ENCODE data around the gene SLC25A31.

The SLC25A31 gene

DNA sequence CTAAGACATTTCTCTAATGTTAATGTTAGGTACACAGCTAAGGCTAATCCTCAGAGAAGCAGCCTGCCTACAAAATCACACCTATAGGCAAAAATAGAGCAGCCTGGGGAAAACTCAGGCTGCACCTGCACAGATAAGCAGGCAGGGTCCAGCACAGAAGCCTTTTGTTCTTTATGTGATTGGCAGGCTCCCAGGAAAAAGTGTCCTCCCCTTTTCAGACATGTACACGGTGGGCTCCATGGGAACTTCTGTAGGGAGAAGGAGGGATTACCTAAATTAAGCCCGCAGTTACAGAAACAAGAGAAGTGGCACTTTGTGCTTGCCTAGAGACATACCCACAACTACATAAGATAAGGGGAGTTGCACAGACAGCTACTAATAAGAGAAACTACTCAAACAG, 47.9 kb downstream of the SLC25A31 start:
- no peak for DNase-seq

DNA sequence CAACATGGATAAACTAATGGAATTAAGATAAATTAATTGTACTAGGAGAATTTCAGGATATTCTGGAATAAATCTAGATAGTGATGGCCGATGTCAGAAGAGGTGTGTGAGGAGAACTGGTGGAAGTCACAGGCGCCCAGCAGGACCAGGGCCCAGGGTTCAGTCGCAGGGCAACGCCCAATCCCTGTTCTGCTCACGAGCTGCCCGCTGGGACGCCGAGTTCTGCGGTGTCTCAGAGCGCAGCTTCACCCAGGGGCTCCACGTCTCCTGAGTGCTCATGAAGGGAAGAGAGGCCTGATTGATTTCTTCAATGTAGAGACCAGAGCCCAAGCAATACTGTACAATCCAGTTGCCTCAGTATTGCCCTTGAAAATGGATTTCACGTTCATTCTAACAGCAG, 50.4 kb downstream of the SLC25A31 start:
- no peak for DNase-seq

DNA sequence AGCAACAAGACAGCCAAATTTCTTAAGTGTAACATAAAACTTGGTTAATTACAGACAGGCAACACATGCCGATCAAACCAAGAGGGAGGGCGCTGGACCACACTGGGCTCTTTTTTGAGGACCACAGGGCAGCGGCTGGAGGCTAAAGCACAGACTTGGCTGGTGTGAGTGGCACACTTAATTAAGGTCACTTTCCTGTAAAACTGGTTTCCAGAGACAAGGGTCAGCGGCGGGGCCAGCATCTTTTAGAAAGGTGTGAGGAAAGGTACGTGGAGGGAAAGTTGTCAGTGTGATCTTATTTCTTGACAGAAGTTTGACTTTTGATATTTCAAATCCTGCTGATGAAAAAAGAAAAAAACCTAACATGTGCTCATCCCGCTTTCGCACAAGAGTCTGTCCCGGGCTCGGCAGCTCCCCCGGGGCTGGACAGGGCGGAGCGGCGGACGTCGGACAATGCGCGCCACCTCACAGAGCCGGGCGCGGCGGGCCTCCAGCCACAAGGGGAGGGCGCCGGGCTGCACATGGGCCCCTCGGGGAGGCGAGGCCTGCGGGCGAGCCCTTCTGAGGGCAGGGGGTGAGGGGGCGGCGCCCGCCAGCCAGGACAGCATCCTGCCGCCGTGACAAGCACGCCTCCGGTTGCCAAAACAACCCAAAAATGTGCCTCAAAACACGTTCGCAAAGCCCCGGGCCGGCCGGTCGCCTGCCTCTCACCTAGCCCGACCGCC, 51.3 kb downstream of the SLC25A31 start:
- DNase-seq = no peak

DNA sequence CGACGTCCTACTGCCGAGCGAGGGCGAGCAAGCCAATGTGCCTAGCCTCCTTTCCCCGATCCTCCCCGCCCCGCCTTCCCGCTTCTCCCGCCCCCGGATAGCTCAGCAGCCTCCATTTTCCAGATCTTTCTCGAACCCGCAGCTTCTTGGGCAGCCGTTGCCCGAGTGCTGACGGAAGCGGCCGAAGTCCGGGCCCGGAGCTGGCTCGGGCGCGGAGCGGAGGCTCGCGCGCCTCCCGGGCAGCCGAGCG, 51.8 kb downstream of the SLC25A31 start:
- peak; percentile 77 for DNase-seq

DNA sequence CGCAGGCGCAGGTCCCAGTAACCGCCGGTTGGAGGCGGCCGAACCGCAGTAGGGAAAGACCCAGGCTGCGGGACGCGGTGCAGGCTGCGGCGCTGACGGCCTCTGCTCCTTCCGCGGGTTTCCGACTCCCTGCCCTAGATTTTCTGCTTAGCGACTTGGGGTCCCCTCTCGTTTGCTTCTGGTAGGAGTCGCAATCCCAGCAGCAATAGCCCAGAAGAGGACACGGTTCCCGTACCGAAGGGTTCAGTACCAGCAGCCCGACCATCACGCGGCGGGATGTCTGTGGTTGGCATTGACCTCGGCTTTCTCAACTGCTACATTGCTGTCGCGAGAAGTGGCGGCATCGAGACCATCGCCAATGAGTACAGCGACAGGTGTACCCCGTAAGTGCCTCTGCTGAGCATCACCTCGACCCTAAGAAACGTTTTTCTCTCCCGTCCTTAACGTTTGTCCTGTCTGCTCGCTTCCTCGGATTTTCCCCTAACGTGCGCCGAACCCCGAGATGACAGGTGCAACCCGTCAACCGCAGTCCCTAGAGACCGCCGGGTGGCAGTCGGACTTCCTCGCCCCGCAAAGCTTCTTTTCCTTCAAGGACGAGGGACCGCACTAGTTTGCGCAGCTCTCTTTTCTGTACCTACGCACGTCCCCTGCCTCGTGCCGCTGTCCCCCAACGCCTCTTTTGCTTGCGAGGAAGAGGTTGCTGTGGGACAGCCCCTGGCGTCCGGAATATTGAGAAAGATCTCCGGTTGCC, 52.2 kb downstream of the SLC25A31 start, which contains the start of gene HSPA4L:
Gene HSPA4L (plus strand): TSS at position 48 of the 751 bp plus-strand sequence. CDS start 229 bp downstream, at position 277.
- peak; percentile 68 for DNase-seq

DNA sequence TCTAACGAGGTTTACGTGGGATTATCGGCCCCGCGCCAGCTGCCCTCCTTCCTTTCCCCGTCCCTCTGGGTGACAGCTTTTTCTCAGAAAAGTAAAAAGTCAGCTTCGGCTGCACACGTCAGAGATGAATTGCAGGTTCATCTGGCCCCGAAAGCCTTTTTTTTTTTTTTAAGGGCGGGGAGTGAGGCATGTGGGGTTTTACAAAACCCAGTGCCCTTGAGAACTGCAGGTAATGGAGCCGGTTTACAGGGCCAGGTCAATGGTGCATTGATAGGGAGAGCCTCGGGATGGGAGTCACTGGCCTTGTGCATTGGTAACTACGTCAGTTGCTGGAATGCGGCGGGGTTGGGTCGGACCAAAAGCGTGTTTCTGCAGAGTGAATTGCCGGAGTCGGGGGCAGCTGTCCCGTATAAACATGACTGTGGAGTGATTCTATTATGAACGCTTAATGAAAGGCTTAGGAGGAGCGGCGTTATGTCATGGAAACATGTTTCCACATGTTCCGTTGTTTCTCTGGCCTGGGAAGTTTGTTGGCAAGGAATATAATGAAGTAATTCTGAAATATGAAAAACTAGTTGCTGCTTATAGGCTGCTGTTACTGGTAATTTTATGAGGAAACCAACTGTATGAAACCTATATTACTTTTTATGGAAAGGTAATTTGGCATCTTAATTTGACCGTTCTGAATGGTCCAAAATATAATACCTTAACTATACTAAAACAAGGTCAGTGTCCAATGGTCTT, 53.0 kb downstream of the SLC25A31 start:
- peak; percentile 10 for DNase-seq

DNA sequence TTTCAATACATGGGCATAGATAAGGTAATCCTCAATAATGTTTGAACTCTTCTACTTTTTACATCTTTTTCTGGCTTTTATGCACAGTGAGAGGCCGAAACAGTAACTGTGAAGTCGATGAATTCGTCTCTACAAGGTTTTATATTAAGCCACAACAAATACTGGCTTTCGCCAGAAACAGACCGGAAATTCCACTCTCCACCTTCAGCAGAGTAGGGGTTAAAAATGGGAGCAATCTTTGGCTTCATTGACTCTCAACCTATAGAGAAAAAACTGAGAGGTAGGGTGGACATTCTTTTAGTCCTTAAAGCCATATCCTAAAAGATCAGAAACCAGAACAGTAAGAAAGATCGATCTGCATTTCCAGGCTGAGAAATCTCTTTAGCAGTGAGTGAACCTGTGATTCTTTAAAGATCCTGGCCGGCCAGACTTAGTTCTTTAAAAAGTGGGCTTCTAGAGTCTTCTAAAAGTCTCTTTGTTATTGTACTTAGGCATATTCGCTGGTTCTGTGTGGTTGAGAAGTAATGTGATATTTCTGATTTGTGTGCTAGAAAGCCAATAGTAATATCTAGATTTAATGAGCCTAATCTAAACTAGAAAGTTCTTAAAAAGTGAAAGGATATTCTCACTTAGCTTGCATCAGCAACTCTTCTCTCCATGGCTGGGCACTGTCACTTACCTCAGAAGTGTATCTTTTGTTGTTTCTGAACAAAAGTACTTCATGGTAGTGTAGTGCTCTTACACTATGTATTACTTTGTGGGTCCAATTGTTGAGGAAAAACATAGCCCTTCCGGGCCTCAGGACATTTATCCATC, 54.0 kb downstream of the SLC25A31 start:
- no peak for DNase-seq

DNA sequence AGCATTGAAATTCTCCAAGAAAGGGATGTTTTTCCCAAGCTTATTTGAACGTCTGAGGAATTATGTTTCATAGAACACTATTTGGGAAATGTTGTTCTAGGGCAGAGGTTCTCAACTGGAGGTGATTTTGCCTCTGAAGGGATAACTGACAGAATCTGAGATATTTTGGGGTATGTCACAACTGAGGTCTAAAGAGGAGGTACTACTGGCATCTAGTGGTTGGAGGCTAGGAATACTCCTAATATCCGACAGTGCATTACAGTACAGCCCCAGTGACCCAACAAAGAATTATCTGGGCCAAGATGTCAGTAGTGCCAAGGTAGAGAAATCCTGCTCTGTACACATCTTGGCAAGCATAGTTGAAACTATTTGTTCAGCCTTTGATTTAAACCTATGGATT, 58.3 kb downstream of the SLC25A31 start:
- no peak for DNase-seq

DNA sequence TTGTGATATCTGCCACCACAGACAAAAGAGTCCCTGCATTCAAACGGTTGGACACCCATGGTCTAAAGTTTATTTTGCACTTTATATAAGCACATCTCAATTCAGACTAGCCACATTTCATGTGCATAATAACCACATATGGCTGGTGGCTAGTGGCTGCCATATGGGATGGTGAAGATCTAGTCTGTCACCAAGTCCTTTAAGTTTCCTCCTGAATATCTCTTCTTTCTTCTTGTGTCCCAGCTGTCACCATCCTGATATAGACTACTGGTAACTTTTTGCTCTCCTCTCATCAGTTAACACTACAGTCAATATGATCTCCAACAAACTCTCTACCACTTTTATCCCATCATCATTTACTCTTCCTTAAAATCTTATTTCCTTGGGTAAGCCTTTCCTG, 61.2 kb downstream of the SLC25A31 start:
- no peak for DNase-seq

DNA sequence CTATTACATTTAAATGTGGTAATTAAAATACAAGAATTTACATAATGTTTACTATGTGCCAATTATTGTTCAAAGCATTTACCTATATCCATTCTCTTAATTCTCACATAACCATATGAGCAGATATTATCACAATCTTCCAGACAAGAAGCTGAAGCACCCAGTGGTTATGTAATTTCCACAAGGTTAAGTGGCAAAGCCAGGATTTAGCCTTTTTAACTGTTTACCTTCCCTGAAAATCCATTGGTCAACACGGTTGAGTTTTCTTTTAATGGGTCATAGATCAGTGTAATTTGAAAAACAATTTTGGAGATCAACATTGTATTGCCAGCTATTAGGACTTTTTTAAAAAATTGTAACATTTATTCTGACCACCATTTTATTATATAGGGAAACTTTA, 63.3 kb downstream of the SLC25A31 start:
- no peak for DNase-seq

DNA sequence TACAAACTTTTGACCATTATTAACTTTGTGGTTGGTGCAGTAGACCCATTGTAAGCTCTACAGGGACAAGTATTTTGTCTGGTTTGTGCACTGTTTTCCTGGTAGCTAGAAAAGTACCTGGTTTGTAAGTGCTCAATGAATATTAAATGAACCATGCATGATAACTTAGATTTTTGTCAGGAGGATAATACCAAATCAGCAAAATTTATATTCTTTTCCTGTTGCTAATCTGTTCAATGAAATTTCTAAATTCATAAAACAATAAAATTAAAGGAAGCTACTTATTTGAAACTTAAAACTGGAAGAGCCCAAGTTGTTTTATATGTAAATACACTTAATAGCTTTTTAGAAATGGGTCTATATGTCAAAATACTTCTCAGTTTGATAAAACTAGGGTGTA, 69.5 kb downstream of the SLC25A31 start:
- no peak for DNase-seq

DNA sequence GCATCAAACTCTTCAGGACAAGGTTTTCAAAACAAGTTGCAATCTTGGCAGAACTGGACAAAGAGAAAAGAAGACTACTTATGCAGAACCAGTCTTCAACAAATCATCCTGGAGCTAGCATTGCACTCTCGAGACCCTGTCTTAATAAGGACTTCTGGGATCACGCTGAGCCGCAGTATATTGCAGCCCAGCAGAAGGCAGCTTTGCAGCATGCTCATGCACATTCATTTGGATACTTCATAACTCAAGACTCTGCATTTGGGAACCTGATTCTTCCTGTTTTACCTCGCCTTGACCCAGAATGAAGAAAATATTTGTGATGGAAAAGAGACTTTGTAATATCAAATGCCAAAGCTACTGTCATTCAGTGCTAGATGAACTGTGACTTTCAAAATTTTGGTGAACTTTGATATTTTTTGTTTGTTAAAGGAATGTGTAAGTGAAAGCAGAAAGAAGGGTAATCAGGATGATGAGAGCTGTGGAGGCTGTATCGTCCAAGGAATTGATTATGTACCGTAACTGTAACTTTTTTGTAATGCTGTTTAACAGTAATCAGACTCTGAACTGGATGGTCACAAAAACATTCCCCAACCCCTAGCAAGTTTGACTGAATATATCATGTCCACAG, 79.1 kb downstream of the SLC25A31 start:
- DNase-seq = no peak

DNA sequence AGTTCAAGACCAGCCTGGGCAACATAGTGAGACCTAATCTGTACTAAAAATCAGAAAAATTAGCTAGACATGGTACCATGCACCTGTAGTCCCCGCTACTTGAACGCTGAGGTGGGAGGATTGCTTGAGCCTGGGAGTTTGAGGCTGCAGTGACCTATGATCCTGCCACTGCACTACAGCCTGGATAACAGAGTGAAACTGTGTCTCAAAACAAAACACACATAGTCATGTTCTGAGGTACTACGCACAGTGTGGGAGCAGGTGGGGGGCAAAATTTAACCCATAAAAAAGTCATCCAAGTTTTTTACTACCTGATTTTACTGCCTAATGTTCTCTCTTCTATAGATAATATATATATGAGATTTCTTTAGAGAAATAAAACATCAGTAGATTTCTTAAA, 80.4 kb downstream of the SLC25A31 start:
- no peak for DNase-seq

DNA sequence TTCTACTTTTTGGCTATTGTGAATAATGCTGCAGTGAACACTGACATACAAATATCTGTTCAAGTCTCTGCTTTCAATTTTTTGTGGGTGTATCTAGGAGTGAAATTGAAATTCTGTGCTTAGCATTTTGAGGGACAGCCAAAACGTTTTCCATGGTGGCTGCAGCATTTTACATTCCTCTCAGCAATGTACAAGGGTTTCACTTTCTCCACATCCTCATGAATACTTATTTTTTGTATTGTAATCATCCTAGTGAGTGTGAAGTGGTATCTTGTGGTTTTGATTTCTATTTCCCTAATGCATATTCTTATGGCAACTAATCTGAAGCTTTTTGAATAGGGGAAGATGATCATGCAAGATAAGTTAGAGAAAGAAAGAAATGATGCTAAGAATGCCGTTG, 92.2 kb downstream of the SLC25A31 start:
- DNase-seq = no peak

Measured in NCI-H1092 (cell line).